Osteoblast (primary cell): ENCODE measurements around the gene GALP. TPM values are rescaled to one million over a fixed set of nuclear protein-coding genes. Genes with fewer than 3 reads are reported as not detected.

Experiments
- DNase-seq: peaks from one replicate; pipeline ENCODE4 v3.0.0; 2011; ENCODE audit warnings: low spot score, mixed read lengths; ENCODE audit not compliant: insufficient read length; ENCODE audit errors: missing footprints
- H2AFZ ChIP-seq: 2 replicates; pipeline ENCODE4 v1.6.0; 2011; ENCODE audit warnings: mild to moderate bottlenecking, low read length
- H3K27ac ChIP-seq: 2 replicates; pipeline ENCODE4 v1.5.1; 2011; ENCODE audit warnings: mild to moderate bottlenecking, low read depth, low read length, moderate library complexity
- H3K27me3 ChIP-seq: 2 replicates; pipeline ENCODE4 v1.6.0; 2012; ENCODE audit warnings: mild to moderate bottlenecking, control low read depth, inconsistent platforms, low read length, moderate library complexity; ENCODE audit not compliant: insufficient read depth
- H3K36me3 ChIP-seq: 2 replicates; pipeline ENCODE4 v1.5.1; 2011; ENCODE audit warnings: mild to moderate bottlenecking, low read length, control low read depth, moderate library complexity; ENCODE audit not compliant: insufficient read depth
- H3K4me1 ChIP-seq: 2 replicates; pipeline ENCODE4 v1.5.1; 2011; ENCODE audit warnings: mild to moderate bottlenecking, low read length, control low read depth, moderate library complexity; ENCODE audit not compliant: insufficient read depth
- H3K4me2 ChIP-seq: 2 replicates; pipeline ENCODE4 v1.6.0; 2011; ENCODE audit warnings: mild to moderate bottlenecking, low read length; ENCODE audit not compliant: insufficient read depth
- H3K4me3 ChIP-seq: fragments of 200-600 bp; sonication (generic); 3 replicates; pipeline ENCODE4 v1.5.1; 2012; ENCODE audit warnings: mild to moderate bottlenecking, low read length, inconsistent platforms; ENCODE audit not compliant: insufficient read depth
- H3K79me2 ChIP-seq: 2 replicates; pipeline ENCODE4 v1.6.0; 2012; ENCODE audit warnings: mild to moderate bottlenecking, low read length, control low read depth, inconsistent platforms; ENCODE audit not compliant: insufficient read depth
- H3K9me3 ChIP-seq: 2 replicates; pipeline ENCODE4 v1.5.1; 2011; ENCODE audit warnings: low read depth, low read length, control low read depth
- H4K20me1 ChIP-seq: 2 replicates; pipeline ENCODE4 v1.6.0; 2012; ENCODE audit warnings: mild to moderate bottlenecking, low read length, control low read depth; ENCODE audit not compliant: insufficient read depth
- CTCF ChIP-seq: IDR thresholded peaks from 2 replicates; pipeline ENCODE4 v1.5.1; 2011; ENCODE audit warnings: mild to moderate bottlenecking, low read depth, low read length, moderate library complexity; ENCODE audit errors: extremely low read depth
- total RNA-seq: library from RNA; depleted of rRNA; stranded (reverse); fragments of >200 nt; gene quantifications from 2 replicates; pipeline ENCODE4 v1.2.3, GENCODE V29; 2012

The GALP gene
- total RNA-seq, 1 donor: not detected

GRCh38 chr19:56132316-56132822, 43.4 kb upstream of the GALP start:
- H3K4me3 ChIP-seq: peak overlapping the region; percentile 47
- peaks cover 24% of the 10 kb centered on the region for H3K4me1 ChIP-seq
- H3K36me3 ChIP-seq: no peaks in the 10 kb centered on the region
- H3K27ac ChIP-seq: peak overlapping the region; percentile 58
- H2AFZ ChIP-seq: peak overlapping the region; percentile 88
- H3K27me3 ChIP-seq: no peaks in the 10 kb centered on the region
- no peaks in the 10 kb centered on the region for H3K79me2 ChIP-seq
- H3K4me2 ChIP-seq: peak overlapping the region; percentile 73
- no peaks in the 10 kb centered on the region for H4K20me1 ChIP-seq
- no peak for TF ChIP-seq CTCF
- DNase-seq: peak; percentile 79
- H3K9me3 ChIP-seq: no peaks in the 10 kb centered on the region

- no peak overlapping the region for H3K4me3 ChIP-seq
- H3K4me2 ChIP-seq: no peak overlapping the region
Measured at GRCh38 chr19:56133858-56134653, 41.8 kb upstream of the GALP start.

GRCh38 chr19:56134654-56134921, 41.2 kb upstream of the GALP start:
- Histone ChIP-seq H2AFZ (no peak overlapping the region), H3K27me3 (no peaks in the 10 kb centered on the region), H4K20me1 (no peaks in the 10 kb centered on the region), H3K79me2 (no peaks in the 10 kb centered on the region), H3K27ac (peak overlapping the region; percentile 7), H3K36me3 (no peaks in the 10 kb centered on the region), H3K4me3 (no peak overlapping the region), H3K9me3 (no peaks in the 10 kb centered on the region), H3K4me1 (peaks cover 24% of the 10 kb centered on the region), H3K4me2 (no peak overlapping the region)
- no peak for DNase-seq
- no peak for TF ChIP-seq CTCF

More at GRCh38 chr19:56133858-56134653, 41.8 kb upstream of the GALP start:
- Histone ChIP-seq H3K36me3 (no peaks in the 10 kb centered on the region), H2AFZ (peak overlapping the region; percentile 42), H4K20me1 (no peaks in the 10 kb centered on the region), H3K27ac (peak overlapping the region; percentile 7), H3K4me1 (peaks cover 24% of the 10 kb centered on the region), H3K79me2 (no peaks in the 10 kb centered on the region), H3K27me3 (no peaks in the 10 kb centered on the region), H3K9me3 (no peaks in the 10 kb centered on the region)
- no peak for TF ChIP-seq CTCF
- DNase-seq: peak; percentile 55

GRCh38 chr19:56136362-56136761, 39.4 kb upstream of the GALP start:
- H3K27ac ChIP-seq: no peak overlapping the region
- no peak overlapping the region for H3K4me3 ChIP-seq
- H3K36me3 ChIP-seq: no peaks in the 10 kb centered on the region
- no peak overlapping the region for H3K4me2 ChIP-seq
- no peaks in the 10 kb centered on the region for H3K79me2 ChIP-seq
- no peak overlapping the region for H2AFZ ChIP-seq
- DNase-seq: peak; percentile 23
- no peak for TF ChIP-seq CTCF
- no peaks in the 10 kb centered on the region for H4K20me1 ChIP-seq
- peaks cover 24% of the 10 kb centered on the region for H3K4me1 ChIP-seq
- H3K9me3 ChIP-seq: no peaks in the 10 kb centered on the region
- no peaks in the 10 kb centered on the region for H3K27me3 ChIP-seq
